Endothelial cell of umbilical vein (primary cell): Measurements from ENCODE around the gene MRPS11. TPM values are rescaled to one million over a fixed set of nuclear protein-coding genes. Genes with fewer than 3 reads are reported as not detected.

ENCODE experiments used
- BruUV-seq: library from RNA; stranded (reverse); fragments of 400-500 nt; replicated peaks from 2 replicates; lab custom pipeline; 2021; lab: Mats Ljungman, UMichigan
- CTCF ChIA-PET: fragments of 300-600, 350-600 bp; sonication (Branson Sonifier 250); formaldehyde crosslinking; loops from one replicate; lab custom pipeline; 2021; ENCODE audit warnings: antibody characterized with exemption, inconsistent platforms; lab: Charles Lee
- POLR2A ChIA-PET: fragments of 300-600, 350-600 bp; sonication (Branson Sonifier 250); formaldehyde crosslinking; loops from one replicate; lab custom pipeline; 2021; ENCODE audit warnings: antibody characterized with exemption, inconsistent platforms; lab: Charles Lee
- DNase-seq: peaks from one replicate; pipeline ENCODE4 v3.0.0-alpha.2; 2011; ENCODE audit warnings: low read depth, low spot score
- FAIRE-seq: peaks from 2 replicates; lab custom pipeline; 2011; peaks lifted over from hg19 to GRCh38; lab: Jason Lieb, UNC
- H2AFZ ChIP-seq: 2 replicates; pipeline ENCODE4 v1.6.0; 2012; ENCODE audit warnings: low read depth, low read length, control low read depth, inconsistent platforms
- H3K27ac ChIP-seq: 2 replicates; pipeline ENCODE4 v1.5.1; 2011; ENCODE audit warnings: low read depth, mild to moderate bottlenecking, control low read depth, low read length, moderate library complexity; ENCODE audit not compliant: insufficient read depth
- H3K27me3 ChIP-seq, 2 experiments: 2 replicates each; pipeline versions ENCODE4 v1.6.0 to v1.6.1; 2011; ENCODE audit warnings: low read length in 2 of 2, mixed read lengths in 1 of 2; ENCODE audit not compliant: control insufficient read depth in 2 of 2, insufficient read depth in 2 of 2
- H3K36me3 ChIP-seq, 2 experiments: 2 replicates in 1 of 2; 3 replicates in 1 of 2; pipeline ENCODE4 v1.5.1; 2011; ENCODE audit warnings: low read length in 2 of 2, mild to moderate bottlenecking in 1 of 2, moderate library complexity in 1 of 2; ENCODE audit not compliant: control insufficient read depth in 2 of 2, insufficient read depth in 2 of 2; ENCODE audit errors: extremely low read depth in 1 of 2
- H3K4me1 ChIP-seq: 3 replicates; pipeline ENCODE4 v1.5.1; 2011; ENCODE audit warnings: mild to moderate bottlenecking, low read length; ENCODE audit not compliant: control insufficient read depth, insufficient read depth; ENCODE audit errors: extremely low read depth
- H3K4me2 ChIP-seq: 2 replicates; pipeline ENCODE4 v1.6.1; 2011; ENCODE audit warnings: low read length, control low read depth, mixed read lengths; ENCODE audit not compliant: insufficient read depth
- H3K4me3 ChIP-seq, 3 experiments: fragments of 200-600 bp in 1 of 3; sonication (generic), shearing (Covaris generic) in 1 of 3; replicated peaks in 1 of 3; 2 replicates each; pipeline ENCODE4 v1.5.1; 2011 to 2016; ENCODE audit warnings: control low read depth in 3 of 3, low read length in 3 of 3, mild to moderate bottlenecking in 2 of 3, inconsistent platforms in 1 of 3, low read depth in 1 of 3, moderate library complexity in 1 of 3; ENCODE audit not compliant: insufficient read depth in 1 of 3
- H3K79me2 ChIP-seq: 2 replicates; pipeline ENCODE4 v1.6.0; 2012; ENCODE audit warnings: low read length, inconsistent platforms; ENCODE audit not compliant: control insufficient read depth, insufficient read depth
- H3K9ac ChIP-seq: replicated peaks from 2 replicates; pipeline ENCODE3; 2011; ENCODE audit warnings: low read length, control low read depth; ENCODE audit not compliant: insufficient read depth; ENCODE audit errors: extremely low read depth
- H3K9me1 ChIP-seq: replicated peaks from 3 replicates; pipeline ENCODE4 v1.6.0; 2011; ENCODE audit warnings: mild to moderate bottlenecking, low read length; ENCODE audit not compliant: control insufficient read depth, insufficient read depth; ENCODE audit errors: extremely low read depth
- H3K9me3 ChIP-seq: replicated peaks from 2 replicates; pipeline ENCODE4 v1.5.1; 2012; ENCODE audit warnings: low read length, inconsistent platforms; ENCODE audit not compliant: control insufficient read depth, insufficient read depth
- H4K20me1 ChIP-seq: replicated peaks from 2 replicates; pipeline ENCODE3; 2011; ENCODE audit warnings: mild to moderate bottlenecking, low read length; ENCODE audit not compliant: control insufficient read depth, insufficient read depth; ENCODE audit errors: extremely low read depth
- EZH2 ChIP-seq: IDR thresholded peaks from 2 replicates; pipeline ENCODE4 v1.6.1; 2012; ENCODE audit warnings: borderline replicate concordance, low read depth, mild to moderate bottlenecking, moderate library complexity, low read length, inconsistent platforms; ENCODE audit not compliant: severe bottlenecking
- FOS ChIP-seq: IDR thresholded peaks from 2 replicates; pipeline ENCODE4 v1.6.1; 2011; ENCODE audit warnings: mild to moderate bottlenecking, low read length, moderate library complexity, borderline replicate concordance; ENCODE audit not compliant: insufficient read depth
- GATA2 ChIP-seq: IDR thresholded peaks from 2 replicates; pipeline ENCODE4 v1.7.0; 2011; ENCODE audit warnings: low read depth, mild to moderate bottlenecking, moderate library complexity, mixed read lengths, low read length; ENCODE audit not compliant: insufficient read length, insufficient read depth
- JUN ChIP-seq: IDR thresholded peaks from 2 replicates; pipeline ENCODE4 v1.6.1; 2011; ENCODE audit warnings: borderline replicate concordance, low read depth; ENCODE audit not compliant: insufficient read length, insufficient read depth
- MYC ChIP-seq: IDR thresholded peaks from one replicate; pipeline ENCODE4 v1.6.1; 2011; ENCODE audit warnings: mild to moderate bottlenecking, low read depth, low read length
- POLR2A ChIP-seq: IDR thresholded peaks from 2 replicates; pipeline ENCODE4 v1.6.1; 2012; ENCODE audit warnings: low read depth, mild to moderate bottlenecking, control low read depth, low read length
- POLR2AphosphoS5 ChIP-seq: IDR thresholded peaks from 2 replicates; pipeline ENCODE4 v1.6.1; 2012; ENCODE audit warnings: low read depth, mild to moderate bottlenecking, control low read depth, low read length, moderate library complexity; ENCODE audit not compliant: insufficient read depth
- dilution Hi-C: fragments of 300-500 bp; cut with MboI; formaldehyde crosslinking; loops from one replicate; pipeline ENCODE4 v1.15.0; 2019; ENCODE audit warnings: low sequenced_read_pairs; ENCODE audit not compliant: extremely low pct_ligation_motif_present
- intact Hi-C: fragments of 100-400 bp; cut with micrococcal nuclease; formaldehyde crosslinking; loops from one replicate; pipeline ENCODE4 v1.10.0; 2022
- polyA plus RNA-seq, 4 experiments: library from polyadenylated mRNA; depleted of rRNA in 3 of 4; stranded (reverse) in 3 of 4; unstranded in 1 of 4; fragments of >200 nt; gene quantifications; 2 replicates each; pipeline versions ENCODE4 v1.2.1 to v1.2.3, GENCODE V29; 2011 to 2012; ENCODE audit warnings: missing spikeins in 1 of 4
- total RNA-seq: library from RNA; stranded (reverse); gene quantifications from 2 replicates; pipeline ENCODE4 v1.2.3, GENCODE V29; 2021
- TF ChIP-seq, protein P1 (sequence below): IDR thresholded peaks from 2 replicates; pipeline ENCODE4 v1.6.1; 2011; ENCODE audit not compliant: insufficient read depth, insufficient read length
- TF ChIP-seq, protein P2 (sequence below), 2 donors: IDR thresholded peaks; 1 replicate in 1 of 2; 2 replicates in 1 of 2; pipeline ENCODE4 v1.5.1; 2011; ENCODE audit warnings: low read length in 2 of 2, mild to moderate bottlenecking in 2 of 2, moderate library complexity in 2 of 2, control low read depth in 1 of 2, inconsistent platforms in 1 of 2, low read depth in 1 of 2; ENCODE audit not compliant: insufficient read depth in 1 of 2; ENCODE audit errors: extremely low read depth in 1 of 2

The MRPS11 gene
- total and polyA plus RNA-seq, 2 donors (not counting 3 experiments of a cell fraction or from before 2014, with no cell fraction given) = 66.3 to 97.9 TPM

DNA sequence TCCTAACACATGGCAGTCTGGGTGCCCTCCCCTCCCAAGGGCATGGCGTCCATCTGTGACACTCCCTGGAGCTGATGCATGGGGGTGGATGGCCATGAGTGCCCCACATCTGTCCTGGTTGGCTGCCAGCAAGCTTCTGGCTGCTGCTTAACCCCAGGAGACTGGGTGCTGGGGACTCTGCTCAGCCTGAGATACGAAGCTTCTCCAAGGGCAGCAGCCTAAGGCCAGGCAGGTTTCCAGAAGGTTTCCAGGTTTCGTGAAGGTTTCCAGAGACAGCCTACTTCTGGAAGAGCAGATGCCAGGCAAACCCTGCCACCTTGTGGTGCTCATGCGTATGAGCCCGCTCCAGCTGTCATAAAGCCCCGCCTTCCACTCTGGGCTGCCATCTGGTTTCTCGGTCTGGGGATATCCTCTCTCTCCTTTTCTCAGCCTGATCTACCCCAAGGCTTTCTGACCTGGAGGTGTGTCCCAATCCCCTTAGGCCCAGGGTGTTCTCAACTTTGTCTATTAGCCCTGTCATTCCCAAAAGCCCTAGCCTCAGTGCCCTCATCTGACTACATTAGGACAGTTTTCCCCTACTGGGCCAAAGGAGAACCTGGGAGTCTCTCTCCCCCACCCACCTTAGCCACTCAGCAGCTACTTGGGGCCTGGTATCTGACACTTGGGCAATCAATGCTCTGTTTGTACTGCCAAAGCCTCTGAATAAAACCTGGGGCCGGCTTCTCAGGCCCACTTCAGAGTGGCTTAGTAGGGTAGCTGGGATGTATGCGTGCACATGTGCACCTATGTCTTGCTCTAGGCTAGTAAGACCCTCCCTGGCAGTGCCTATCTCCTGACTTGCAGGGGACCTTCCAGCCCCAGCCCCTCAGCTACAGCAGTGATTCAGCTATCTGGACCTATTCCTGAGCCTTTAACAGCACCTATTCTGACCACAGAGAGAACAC lies 12.4 kb upstream of the MRPS11 start:
- DNase-seq = peak; percentile 60

More for the DNA sequence above, 12.4 kb upstream of the MRPS11 start:
- ChIA-PET POLR2A (no interaction called here), CTCF (interaction anchor here (0.6 to 4.6 kb wide), 4 partner anchors 8 to 210 kb away, joined by 3 to 26 read pairs (median 4); partner anchors contain the start of genes MRPL46 and MRPS11)
- dilution Hi-C loops = no loop called here
- Histone ChIP-seq H3K4me3 (no peak overlapping the region), H3K79me2 (no peaks in the 10 kb centered on the region), H3K36me3 (peaks cover under 1 to 17% of the 10 kb centered on the region in 2 experiments), H3K9ac (no peak overlapping the region), H3K4me1 (peaks cover 15% of the 10 kb centered on the region), H3K27ac (no peak overlapping the region), H3K4me2 (peak overlapping the region; percentile 41), H4K20me1 (no peaks in the 10 kb centered on the region), H3K9me1 (no peaks in the 10 kb centered on the region), H3K27me3 (no peaks in the 10 kb centered on the region), H3K9me3 (no peaks in the 10 kb centered on the region), H2AFZ (no peak overlapping the region)
- intact Hi-C loops = loop anchor here (1.0 to 10.0 kb wide), 3 partner anchors 9 to 180 kb away; no protein-coding TSS in a partner anchor
- BruUV-seq = no TSS peak
- TF ChIP-seq GATA2 = no peak
- no peak for TF ChIP-seq EZH2
- TF ChIP-seq, protein P1, sequence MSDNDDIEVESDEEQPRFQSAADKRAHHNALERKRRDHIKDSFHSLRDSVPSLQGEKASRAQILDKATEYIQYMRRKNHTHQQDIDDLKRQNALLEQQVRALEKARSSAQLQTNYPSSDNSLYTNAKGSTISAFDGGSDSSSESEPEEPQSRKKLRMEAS = no peak
- TF ChIP-seq POLR2AphosphoS5 = peak; percentile 4
- TF ChIP-seq, protein P2, sequence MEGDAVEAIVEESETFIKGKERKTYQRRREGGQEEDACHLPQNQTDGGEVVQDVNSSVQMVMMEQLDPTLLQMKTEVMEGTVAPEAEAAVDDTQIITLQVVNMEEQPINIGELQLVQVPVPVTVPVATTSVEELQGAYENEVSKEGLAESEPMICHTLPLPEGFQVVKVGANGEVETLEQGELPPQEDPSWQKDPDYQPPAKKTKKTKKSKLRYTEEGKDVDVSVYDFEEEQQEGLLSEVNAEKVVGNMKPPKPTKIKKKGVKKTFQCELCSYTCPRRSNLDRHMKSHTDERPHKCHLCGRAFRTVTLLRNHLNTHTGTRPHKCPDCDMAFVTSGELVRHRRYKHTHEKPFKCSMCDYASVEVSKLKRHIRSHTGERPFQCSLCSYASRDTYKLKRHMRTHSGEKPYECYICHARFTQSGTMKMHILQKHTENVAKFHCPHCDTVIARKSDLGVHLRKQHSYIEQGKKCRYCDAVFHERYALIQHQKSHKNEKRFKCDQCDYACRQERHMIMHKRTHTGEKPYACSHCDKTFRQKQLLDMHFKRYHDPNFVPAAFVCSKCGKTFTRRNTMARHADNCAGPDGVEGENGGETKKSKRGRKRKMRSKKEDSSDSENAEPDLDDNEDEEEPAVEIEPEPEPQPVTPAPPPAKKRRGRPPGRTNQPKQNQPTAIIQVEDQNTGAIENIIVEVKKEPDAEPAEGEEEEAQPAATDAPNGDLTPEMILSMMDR (IDR thresholded peaks at IDR 0.05; ENCODE audit: extremely low read depth in 1 of 2, insufficient read depth in 1 of 2, low read depth in 1 of 2, low read length in 2 of 2) = peak; percentile 77 to 84
- no peak for TF ChIP-seq MYC
- no peak for TF ChIP-seq FOS
- no peak for TF ChIP-seq POLR2A
- TF ChIP-seq JUN = no peak
- peak; percentile 98 for FAIRE-seq
